Right lobe of liver (tissue), 6 donors: ENCODE results near the gene PANK1. TPM values are rescaled to one million over a fixed set of nuclear protein-coding genes. Genes with fewer than 3 reads are reported as not detected.
"Not testable (repeated sequence)": the region's sequence is repeated elsewhere in the genome, so short reads cannot be mapped to it uniquely, and the experiment has no call there.

ENCODE experiments used
- ATAC-seq, 4 donors: fragments of 200-7000 bp; cut with Tn5 transposase; one replicate each; pipeline ENCODE4 v1.9.1; 2020; ENCODE audit warnings: mild to moderate bottlenecking in 4 of 4, moderate library complexity in 4 of 4
- DNase-seq, 3 donors: peaks; one replicate each; pipeline ENCODE4 v3.0.0-alpha.2; 2020
- H3K27ac ChIP-seq, 3 donors: fragments of 200-600 bp; one replicate each; pipeline ENCODE4 v1.8.0; 2022
- H3K27me3 ChIP-seq, 2 donors: fragments of 200-600 bp; one replicate each; pipeline ENCODE4 v1.8.0; 2022
- H3K36me3 ChIP-seq, 4 donors: fragments of 200-600 bp; sonication (generic) in 1 of 4; one replicate each; pipeline versions ENCODE4 v1.5.1 to v1.8.0; 2017 to 2022; ENCODE audit warnings: control low read depth in 1 of 4
- H3K4me1 ChIP-seq, 4 donors: fragments of 200-600 bp; sonication (generic) in 1 of 4; one replicate each; pipeline versions ENCODE4 v1.5.1 to v1.8.0; 2017 to 2022; ENCODE audit warnings: control low read depth in 1 of 4
- H3K4me3 ChIP-seq, 3 donors: fragments of 200-600 bp; one replicate each; pipeline ENCODE4 v1.8.0; 2022
- H3K9me3 ChIP-seq, 4 donors: fragments of 200-600 bp; sonication (generic) in 1 of 4; one replicate each; pipeline versions ENCODE4 v1.5.1 to v1.8.0; 2017 to 2022; ENCODE audit warnings: control low read depth in 1 of 4
- CTCF ChIP-seq, 4 donors: fragments of 200-600 bp in 3 of 4; fragments of 450-650 bp in 1 of 4; IDR thresholded peaks; one replicate each; pipeline versions ENCODE4 v1.5.1 to v1.8.0; 2016 to 2022; ENCODE audit warnings: antibody characterized with exemption in 4 of 4, mild to moderate bottlenecking in 2 of 4
- POLR2A ChIP-seq: fragments of 450-650 bp; IDR thresholded peaks from one replicate; pipeline ENCODE4 v1.6.1; 2017; ENCODE audit warnings: antibody characterized with exemption, mild to moderate bottlenecking
- WGBS: methylation state at CpG from one replicate; pipeline ENCODE4 v1.1.6; 2018; ENCODE audit warnings: low coverage, low lambda C conversion rate; ENCODE audit not compliant: insufficient coverage; ENCODE audit errors: missing lambda C conversion rate; 5-methylcytosine and 5-hydroxymethylcytosine counted together
- intact Hi-C, 2 donors: fragments of 100-400 bp; cut with DNase I; formaldehyde crosslinking; loops; one replicate each; pipeline versions ENCODE4 v1.11.2 to v1.14.1; 2022
- total RNA-seq, 6 experiments: library from RNA; depleted of rRNA in 2 of 6; stranded (reverse); fragments of >200 nt in 2 of 6; fragmentation: NEBNext Ultra II Directional in 3 of 6; extraction: Animal tissue kit (Norgen Biotek cat#: 25700) in 3 of 6; gene quantifications; one replicate each; pipeline versions ENCODE4 v1.1.0 to v1.2.4, GENCODE V29; 2016 to 2023
- donor health status: DM: no; HTN: yes; CAD: no.
- donor health status: DM: no; HTN: no; CAD: no.
- donor health status: DM: no; HTN: no; CAD: no.
- donor health status: DM: no; HTN: yes; CAD: no.
- donor health status: DM: no; HTN: yes; CAD: no.

Gene PANK1
- total RNA-seq, 6 experiments from 2014 or later = 13.3 to 71.0 (median 48.6) TPM

GRCh38 chr10:89624020-89624419 is 21.0 kb downstream of the PANK1 start:
- no peak overlapping the region for H3K27ac ChIP-seq
- ATAC-seq (no peak), DNase-seq (no peak)
- H3K4me3 ChIP-seq = no peak overlapping the region
- no peaks in the 10 kb centered on the region for H3K27me3 ChIP-seq
- H3K36me3 ChIP-seq = no peaks in the 10 kb centered on the region
- H3K9me3 ChIP-seq = no peaks in the 10 kb centered on the region
- intact Hi-C loops = no loop called here
- 63% methylated on average over 4 of the region's 4 CpGs for WGBS
- H3K4me1 ChIP-seq = peaks cover 0 to 19% (median 8%) of the 10 kb centered on the region in 4 donors
- TF ChIP-seq CTCF (IDR thresholded peaks at IDR 0.05) = no peak
- no peak for TF ChIP-seq POLR2A

GRCh38 chr10:89622151-89622550 is 22.9 kb downstream of the PANK1 start:
- H3K4me1 ChIP-seq = peaks cover 0 to 15% (median 7%) of the 10 kb centered on the region in 4 donors
- intact Hi-C loops = no loop called here
- DNase-seq = no peak
- no peaks in the 10 kb centered on the region for H3K9me3 ChIP-seq
- TF ChIP-seq CTCF (IDR thresholded peaks at IDR 0.05) = no peak
- no peak for TF ChIP-seq POLR2A
- no peak overlapping the region for H3K4me3 ChIP-seq
- no peaks in the 10 kb centered on the region for H3K27me3 ChIP-seq
- no peak overlapping the region for H3K27ac ChIP-seq
- H3K36me3 ChIP-seq = no peaks in the 10 kb centered on the region
- no peak for ATAC-seq

- H3K27me3 ChIP-seq = no peaks in the 10 kb centered on the region
- H3K9me3 ChIP-seq = no peaks in the 10 kb centered on the region
- 81% methylated on average over 2 of the region's 3 CpGs for WGBS
- peaks cover 0 to 15% (median 7%) of the 10 kb centered on the region in 4 donors for H3K4me1 ChIP-seq
- TF ChIP-seq CTCF (IDR thresholded peaks at IDR 0.05) = no peak
- H3K27ac ChIP-seq = no peak overlapping the region
- intact Hi-C loops = no loop called here
- ATAC-seq = no peak
- H3K36me3 ChIP-seq = no peaks in the 10 kb centered on the region
- no peak for DNase-seq
- no peak overlapping the region for H3K4me3 ChIP-seq
Observed at GRCh38 chr10:89621438-89621837, 23.6 kb downstream of the PANK1 start.

GRCh38 chr10:89620296-89620695 is 24.7 kb downstream of the PANK1 start:
- H3K4me3 ChIP-seq, H3K4me1 ChIP-seq, H3K36me3 ChIP-seq, H3K27ac ChIP-seq, DNase-seq, H3K9me3 ChIP-seq, ATAC-seq, intact Hi-C loops, H3K27me3 ChIP-seq: not testable (repeated sequence)
- 92% methylated on average over 6 of the region's 6 CpGs for WGBS

- peaks cover 0 to 14% (median 2%) of the 10 kb centered on the region in 4 donors for H3K4me1 ChIP-seq
- H3K27ac ChIP-seq = no peak overlapping the region
- ATAC-seq = peak in 1 of 4 donors; percentile 26
- no peaks in the 10 kb centered on the region for H3K9me3 ChIP-seq
- H3K27me3 ChIP-seq = no peaks in the 10 kb centered on the region
- intact Hi-C loops = no loop called here
- TF ChIP-seq POLR2A (no peak), CTCF (IDR thresholded peaks at IDR 0.05) (no peak)
- no peak overlapping the region for H3K4me3 ChIP-seq
- 25% methylated on average over 1 of the region's 1 CpG for WGBS
- H3K36me3 ChIP-seq = peaks cover 0 to 8% (median 0%) of the 10 kb centered on the region in 4 donors
- no peak for DNase-seq
Observed at GRCh38 chr10:89615824-89616223, 29.2 kb downstream of the PANK1 start.
